ENCODE results near the gene TCAP.

The TCAP gene

GRCh38 chr17:39702901-39703893 is 38.0 kb downstream of the TCAP start:
- TF ChIP-seq CTCF (conservative IDR thresholded peaks at IDR 0.05; ENCODE audit: low read length) = no peak
- no peak for TF ChIP-seq EZH2phosphoT487 (IDR thresholded peaks at IDR 0.05; ENCODE audit: borderline replicate concordance)
- no peaks in the 10 kb centered on the region for H3K9me2 ChIP-seq (replicated peaks; ENCODE audit: low read depth, low read length)
- peaks cover 7% of the 10 kb centered on the region for H3K4me1 ChIP-seq (ENCODE audit: insufficient read depth, low read length, poor library complexity, severe bottlenecking)
- H3K9me3 ChIP-seq (ENCODE audit: insufficient read depth, low read depth, low read length) = no peaks in the 10 kb centered on the region
- no peak overlapping the region for H3K4me2 ChIP-seq (ENCODE audit: low read depth, low read length, poor library complexity, severe bottlenecking)
- H3K27me3 ChIP-seq (ENCODE audit: insufficient read depth, low read length, poor library complexity, severe bottlenecking) = no peaks in the 10 kb centered on the region
- H4K20me1 ChIP-seq (ENCODE audit: insufficient read depth, low read length, poor library complexity, severe bottlenecking) = no peaks in the 10 kb centered on the region
- no peaks in the 10 kb centered on the region for H3K79me2 ChIP-seq (ENCODE audit: insufficient read depth, low read length)
- H3F3A ChIP-seq (ENCODE audit: low read depth) = no peaks in the 10 kb centered on the region
- H3K9ac ChIP-seq (ENCODE audit: low read depth, low read length, poor library complexity, severe bottlenecking) = no peak overlapping the region
- H2AFZ ChIP-seq (ENCODE audit: low read length) = no peak overlapping the region
- H3K36me3 ChIP-seq (ENCODE audit: insufficient read depth, low read length) = no peaks in the 10 kb centered on the region
- no peak overlapping the region for H3K4me3 ChIP-seq (ENCODE audit: low read length, poor library complexity, severe bottlenecking)

- H3K4me1 ChIP-seq (ENCODE audit: insufficient read depth, low read length, poor library complexity, severe bottlenecking) = peaks cover 7% of the 10 kb centered on the region
- H3K27me3 ChIP-seq (ENCODE audit: insufficient read depth, low read length, poor library complexity, severe bottlenecking) = no peaks in the 10 kb centered on the region
- no peaks in the 10 kb centered on the region for H3K36me3 ChIP-seq (ENCODE audit: insufficient read depth, low read length)
- H4K20me1 ChIP-seq (ENCODE audit: insufficient read depth, low read length, poor library complexity, severe bottlenecking) = no peaks in the 10 kb centered on the region
- H3K9me2 ChIP-seq (replicated peaks; ENCODE audit: low read depth, low read length) = no peaks in the 10 kb centered on the region
- no peaks in the 10 kb centered on the region for H3K9me3 ChIP-seq (ENCODE audit: insufficient read depth, low read depth, low read length)
- no peak overlapping the region for H3K9ac ChIP-seq (ENCODE audit: low read depth, low read length, poor library complexity, severe bottlenecking)
- TF ChIP-seq EZH2phosphoT487 (IDR thresholded peaks at IDR 0.05; ENCODE audit: borderline replicate concordance) = no peak
- H3K79me2 ChIP-seq (ENCODE audit: insufficient read depth, low read length) = no peaks in the 10 kb centered on the region
- H2AFZ ChIP-seq (ENCODE audit: low read length) = no peak overlapping the region
- no peak overlapping the region for H3K4me2 ChIP-seq (ENCODE audit: low read depth, low read length, poor library complexity, severe bottlenecking)
- no peaks in the 10 kb centered on the region for H3F3A ChIP-seq (ENCODE audit: low read depth)
- H3K4me3 ChIP-seq (ENCODE audit: low read length, poor library complexity, severe bottlenecking) = no peak overlapping the region
Measured at GRCh38 chr17:39703913-39704312, 38.8 kb downstream of the TCAP start.

GRCh38 chr17:39704821-39705551 is 39.8 kb downstream of the TCAP start:
- Histone ChIP-seq H3K4me2 (ENCODE audit: low read depth, low read length, poor library complexity, severe bottlenecking) (no peak overlapping the region), H4K20me1 (ENCODE audit: insufficient read depth, low read length, poor library complexity, severe bottlenecking) (no peaks in the 10 kb centered on the region), H2AFZ (ENCODE audit: low read length) (no peak overlapping the region), H3K79me2 (ENCODE audit: insufficient read depth, low read length) (no peaks in the 10 kb centered on the region), H3K36me3 (ENCODE audit: insufficient read depth, low read length) (no peaks in the 10 kb centered on the region), H3K9ac (ENCODE audit: low read depth, low read length, poor library complexity, severe bottlenecking) (no peak overlapping the region), H3K9me2 (replicated peaks; ENCODE audit: low read depth, low read length) (no peaks in the 10 kb centered on the region), H3K4me3 (ENCODE audit: low read length, poor library complexity, severe bottlenecking) (no peak overlapping the region), H3K9me3 (ENCODE audit: insufficient read depth, low read depth, low read length) (no peaks in the 10 kb centered on the region), H3F3A (ENCODE audit: low read depth) (no peaks in the 10 kb centered on the region), H3K27me3 (ENCODE audit: insufficient read depth, low read length, poor library complexity, severe bottlenecking) (no peaks in the 10 kb centered on the region), H3K4me1 (ENCODE audit: insufficient read depth, low read length, poor library complexity, severe bottlenecking) (peaks cover 16% of the 10 kb centered on the region)
- TF ChIP-seq CTCF (conservative IDR thresholded peaks at IDR 0.05; ENCODE audit: low read length) (no peak), EZH2phosphoT487 (IDR thresholded peaks at IDR 0.05; ENCODE audit: borderline replicate concordance) (no peak)

All from Loucy (cell line).